ENCODE measurements around the gene TKFC.

Gene TKFC

DNA sequence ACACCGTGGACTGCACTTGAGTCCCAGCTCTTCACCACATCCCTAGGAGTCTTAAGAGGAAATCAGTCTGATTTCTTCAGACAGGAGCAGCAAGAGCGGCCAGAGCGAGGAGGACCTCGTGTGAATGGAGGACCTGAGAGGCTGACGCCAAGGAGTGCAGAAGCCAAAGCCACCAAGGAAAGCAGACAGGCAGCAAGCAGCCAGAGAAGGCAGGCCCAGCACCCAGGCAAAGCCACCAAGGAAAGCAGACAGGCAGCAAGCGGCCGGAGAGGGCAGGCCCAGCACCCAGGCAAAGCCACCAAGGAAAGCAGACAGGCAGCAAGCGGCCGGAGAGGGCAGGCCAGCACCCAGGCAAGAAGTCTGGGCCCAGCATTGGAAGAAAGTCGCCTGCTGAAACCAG lies 16.9 kb downstream of the TKFC start:
- Histone ChIP-seq H3K36me3 (ENCODE audit: control insufficient read depth, insufficient read depth, low read length) (peaks cover 58% of the 10 kb centered on the region), H3K27me3 (replicated peaks; ENCODE audit: control insufficient read depth, insufficient read depth, low read length) (no peaks in the 10 kb centered on the region), H3K4me3 (replicated peaks; ENCODE audit: low read depth, low read length) (no peak overlapping the region)
- DNase-seq (ENCODE audit: extremely low read depth, insufficient read length), result no peak
- TF ChIP-seq CTCF (IDR thresholded peaks at IDR 0.05; ENCODE audit: insufficient read depth, low read length, poor library complexity, severe bottlenecking), result no peak

DNA sequence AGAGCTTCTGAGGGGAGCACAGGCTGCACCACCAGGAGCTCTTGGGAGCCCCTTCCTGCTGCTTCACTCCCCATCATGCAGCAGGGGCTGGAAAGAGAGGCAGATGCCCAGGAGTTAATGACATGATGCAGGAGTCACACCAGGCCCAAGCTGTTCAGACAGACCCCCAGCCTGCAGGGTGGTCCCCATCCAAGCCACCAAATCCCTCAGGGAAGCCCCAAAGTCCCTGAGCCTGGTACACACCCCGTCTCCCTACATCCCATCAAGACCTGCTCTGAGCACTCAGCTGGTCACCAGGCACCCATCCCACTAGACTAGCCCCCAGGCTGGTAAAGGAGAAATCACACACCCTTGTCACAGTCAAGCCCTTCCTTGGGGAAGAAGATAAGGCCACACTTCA lies 17.3 kb downstream of the TKFC start:
- no peak for TF ChIP-seq CTCF (IDR thresholded peaks at IDR 0.05; ENCODE audit: insufficient read depth, low read length, poor library complexity, severe bottlenecking)
- H3K27me3 ChIP-seq (replicated peaks; ENCODE audit: control insufficient read depth, insufficient read depth, low read length), result no peaks in the 10 kb centered on the region
- peaks cover 54% of the 10 kb centered on the region for H3K36me3 ChIP-seq (ENCODE audit: control insufficient read depth, insufficient read depth, low read length)
- H3K4me3 ChIP-seq (replicated peaks; ENCODE audit: low read depth, low read length), result no peak overlapping the region
- DNase-seq (ENCODE audit: extremely low read depth, insufficient read length), result no peak

GRCh38 chr11:61350803-61351202 lies 17.8 kb downstream of the TKFC start:
- Histone ChIP-seq H3K27me3 (replicated peaks; ENCODE audit: control insufficient read depth, insufficient read depth, low read length) (no peaks in the 10 kb centered on the region), H3K36me3 (ENCODE audit: control insufficient read depth, insufficient read depth, low read length) (peaks cover 53% of the 10 kb centered on the region), H3K4me3 (replicated peaks; ENCODE audit: low read depth, low read length) (no peak overlapping the region)
- no peak for TF ChIP-seq CTCF (IDR thresholded peaks at IDR 0.05; ENCODE audit: insufficient read depth, low read length, poor library complexity, severe bottlenecking)
- DNase-seq (ENCODE audit: extremely low read depth, insufficient read length), result no peak

DNA sequence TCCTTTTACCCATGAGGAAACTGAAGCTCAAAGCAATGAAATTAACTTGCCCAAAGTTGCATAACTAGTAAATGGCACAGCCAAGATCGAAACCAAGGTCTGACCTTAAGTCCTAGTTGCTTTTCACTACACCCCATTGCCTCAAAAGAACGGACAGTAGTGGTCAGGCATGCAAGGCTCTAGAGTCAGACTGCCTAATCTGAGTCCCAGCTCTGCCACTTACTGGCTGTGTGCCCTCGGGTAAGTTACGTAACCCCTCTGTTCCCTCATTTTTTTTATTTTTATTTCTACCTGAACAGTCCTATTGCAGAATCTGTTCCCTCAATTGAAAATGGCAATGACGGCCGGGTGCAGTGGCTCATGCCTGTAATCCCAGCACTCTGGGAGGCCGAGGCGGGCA lies 19.0 kb downstream of the TKFC start:
- Histone ChIP-seq H3K36me3 (ENCODE audit: control insufficient read depth, insufficient read depth, low read length) (peaks cover 50% of the 10 kb centered on the region), H3K4me3 (replicated peaks; ENCODE audit: low read depth, low read length) (no peak overlapping the region), H3K27me3 (replicated peaks; ENCODE audit: control insufficient read depth, insufficient read depth, low read length) (no peaks in the 10 kb centered on the region)
- no peak for TF ChIP-seq CTCF (IDR thresholded peaks at IDR 0.05; ENCODE audit: insufficient read depth, low read length, poor library complexity, severe bottlenecking)
- no peak for DNase-seq (ENCODE audit: extremely low read depth, insufficient read length)

- no peak overlapping the region for H3K4me3 ChIP-seq (replicated peaks; ENCODE audit: low read depth, low read length)
- no peaks in the 10 kb centered on the region for H3K27me3 ChIP-seq (replicated peaks; ENCODE audit: control insufficient read depth, insufficient read depth, low read length)
- no peak for DNase-seq (ENCODE audit: extremely low read depth, insufficient read length)
- H3K36me3 ChIP-seq (ENCODE audit: control insufficient read depth, insufficient read depth, low read length), result peaks cover 43% of the 10 kb centered on the region
- no peak for TF ChIP-seq CTCF (IDR thresholded peaks at IDR 0.05; ENCODE audit: insufficient read depth, low read length, poor library complexity, severe bottlenecking)
Observed at GRCh38 chr11:61353131-61354067, 20.4 kb downstream of the TKFC start.

Data from GM06990 (cell line).